ENCODE measurements around the gene UBL5. TPM values are rescaled to one million over a fixed set of nuclear protein-coding genes. Genes with fewer than 3 reads are reported as not detected.
"Not testable (repeated sequence)": the region's sequence is repeated elsewhere in the genome, so short reads cannot be mapped to it uniquely, and the experiment has no call there.

UBL5 gene
- total RNA-seq, 1 donor from 2014 or later: 258 TPM

GRCh38 chr19:9818734-9819595 lies 8.8 kb upstream of the UBL5 start, which contains the start of gene FBXL12:
FBXL12 (minus strand) TSS chr19:9819079; CDS start chr19:9818813, 266 bp downstream.
- peak within 1 kb of the TSS; percentile 98 for H3K27ac Mint-ChIP-seq (ENCODE audit: unreplicated experiment)
- peaks cover 10% of the 10 kb centered on the region for H3K36me3 Mint-ChIP-seq (ENCODE audit: unreplicated experiment)
- H3K4me3 Mint-ChIP-seq (ENCODE audit: unreplicated experiment): peak within 1 kb of the TSS; percentile 89
- H3K9me3 Mint-ChIP-seq (ENCODE audit: unreplicated experiment): no peaks in the 10 kb centered on the region
- peak; percentile 100 for DNase-seq (ENCODE audit: extremely low spot score, unreplicated experiment)
- TF ChIP-seq CTCF (IDR thresholded peaks at IDR 0.05): no peak
- no peaks in the 10 kb centered on the region for H3K27me3 Mint-ChIP-seq (ENCODE audit: unreplicated experiment)
- peaks cover 40% of the 10 kb centered on the region for H3K4me1 Mint-ChIP-seq (ENCODE audit: unreplicated experiment)

- Mint-ChIP-seq H3K36me3 (ENCODE audit: unreplicated experiment) (peaks cover 10% of the 10 kb centered on the region), H3K4me1 (ENCODE audit: unreplicated experiment) (peaks cover 40% of the 10 kb centered on the region), H3K27me3 (ENCODE audit: unreplicated experiment) (no peaks in the 10 kb centered on the region), H3K27ac (ENCODE audit: unreplicated experiment) (peak overlapping the region; percentile 98), H3K4me3 (ENCODE audit: unreplicated experiment) (peak overlapping the region; percentile 89), H3K9me3 (ENCODE audit: unreplicated experiment) (no peaks in the 10 kb centered on the region)
- no peak for TF ChIP-seq CTCF (IDR thresholded peaks at IDR 0.05)
- no peak for DNase-seq (ENCODE audit: extremely low spot score, unreplicated experiment)
Observed at GRCh38 chr19:9819596-9819909, 8.2 kb upstream of the UBL5 start.

- H3K4me3 Mint-ChIP-seq (ENCODE audit: unreplicated experiment); H3K9me3 Mint-ChIP-seq (ENCODE audit: unreplicated experiment): not testable (repeated sequence)
- peak overlapping the region; percentile 98 for H3K27ac Mint-ChIP-seq (ENCODE audit: unreplicated experiment)
Observed at GRCh38 chr19:9820034-9820433, 7.7 kb upstream of the UBL5 start.

GRCh38 chr19:9823816-9824215 lies 3.9 kb upstream of the UBL5 start:
- no peak for TF ChIP-seq CTCF (IDR thresholded peaks at IDR 0.05)
- H3K4me3 Mint-ChIP-seq (ENCODE audit: unreplicated experiment): no peak overlapping the region
- peaks cover 38% of the 10 kb centered on the region for H3K4me1 Mint-ChIP-seq (ENCODE audit: unreplicated experiment)
- peaks cover 4% of the 10 kb centered on the region for H3K36me3 Mint-ChIP-seq (ENCODE audit: unreplicated experiment)
- no peak for DNase-seq (ENCODE audit: extremely low spot score, unreplicated experiment)
- H3K9me3 Mint-ChIP-seq (ENCODE audit: unreplicated experiment): no peaks in the 10 kb centered on the region
- H3K27me3 Mint-ChIP-seq (ENCODE audit: unreplicated experiment): no peaks in the 10 kb centered on the region
- H3K27ac Mint-ChIP-seq (ENCODE audit: unreplicated experiment): no peak overlapping the region

More at GRCh38 chr19:9820034-9820433, 7.7 kb upstream of the UBL5 start:
- H3K36me3 Mint-ChIP-seq (ENCODE audit: unreplicated experiment); H3K27me3 Mint-ChIP-seq (ENCODE audit: unreplicated experiment); DNase-seq (ENCODE audit: extremely low spot score, unreplicated experiment): not testable (repeated sequence)
- H3K4me1 Mint-ChIP-seq (ENCODE audit: unreplicated experiment): peaks cover 39% of the 10 kb centered on the region

GRCh38 chr19:9828551-9829063 lies 889 bp downstream of the UBL5 start:
- H3K36me3 Mint-ChIP-seq (ENCODE audit: unreplicated experiment): peaks cover 8% of the 10 kb centered on the region
- H3K4me1 Mint-ChIP-seq (ENCODE audit: unreplicated experiment): peaks cover 32% of the 10 kb centered on the region
- peak overlapping the region; percentile 97 for H3K27ac Mint-ChIP-seq (ENCODE audit: unreplicated experiment)
- no peak for DNase-seq (ENCODE audit: extremely low spot score, unreplicated experiment)
- peak overlapping the region; percentile 100 for H3K4me3 Mint-ChIP-seq (ENCODE audit: unreplicated experiment)
- H3K9me3 Mint-ChIP-seq (ENCODE audit: unreplicated experiment): no peaks in the 10 kb centered on the region
- no peaks in the 10 kb centered on the region for H3K27me3 Mint-ChIP-seq (ENCODE audit: unreplicated experiment)
- no peak for TF ChIP-seq CTCF (IDR thresholded peaks at IDR 0.05)

All from osteocyte (in vitro differentiated cells).